ENCODE data around the gene TINAGL1.

TINAGL1 gene

DNA sequence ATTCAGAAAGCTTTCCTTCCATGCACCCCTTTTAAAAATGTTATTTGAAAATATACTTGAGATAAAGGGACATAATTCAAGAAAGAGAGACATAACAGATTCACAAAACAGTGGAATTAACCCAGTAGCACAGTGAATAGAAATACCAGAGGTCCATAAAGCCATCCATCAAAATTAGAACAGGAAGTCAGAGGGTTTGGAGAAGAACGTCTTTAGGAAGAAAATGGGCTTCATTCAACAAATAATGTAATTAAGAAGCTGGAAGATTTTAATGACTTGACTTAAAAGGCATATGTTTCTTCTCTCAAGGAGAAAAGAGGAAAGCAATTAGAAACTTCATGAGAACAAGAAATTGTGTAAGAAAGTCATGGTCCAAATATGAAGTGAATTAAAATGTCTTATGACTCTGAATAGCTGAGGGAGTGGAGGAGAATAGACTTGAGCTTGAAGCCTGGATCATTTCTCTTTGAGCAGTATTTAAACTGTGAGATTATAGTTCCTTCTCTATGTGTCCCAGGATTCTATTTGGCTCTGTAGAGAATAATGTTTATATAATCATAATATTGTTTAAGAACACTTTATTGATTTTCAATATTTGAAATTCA is 33.3 kb downstream of the TINAGL1 start:
- DNase-seq, result no peak

DNA sequence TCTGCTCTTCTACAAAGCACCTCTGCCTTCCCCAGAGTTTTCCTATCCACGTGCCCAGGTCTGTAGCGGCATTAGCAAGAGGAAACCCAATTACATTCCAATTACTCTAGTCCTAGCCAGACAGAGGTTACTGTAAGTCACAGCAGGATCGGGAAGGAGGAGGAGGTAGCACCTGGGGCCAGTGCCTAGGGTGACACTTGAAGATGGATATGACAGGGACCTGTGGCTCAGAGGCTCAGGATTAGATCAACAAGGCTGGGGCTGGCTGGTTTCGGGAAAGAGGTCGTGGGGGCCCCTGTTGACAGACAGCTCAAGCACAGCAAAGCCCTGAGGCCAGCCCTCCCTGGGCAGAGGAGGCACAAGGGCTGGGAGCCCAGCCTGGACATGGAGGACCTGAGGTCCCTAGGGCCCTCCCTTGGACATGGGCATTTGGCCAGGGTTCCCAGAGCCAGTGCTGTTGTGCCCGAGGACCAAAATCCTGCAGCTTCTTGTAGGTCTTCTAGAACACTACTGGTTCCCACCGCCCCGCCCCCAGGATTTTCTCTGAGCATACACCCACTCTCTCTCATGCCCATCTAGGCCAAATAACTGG is 38.2 kb downstream of the TINAGL1 start:
- no peak for DNase-seq

DNA sequence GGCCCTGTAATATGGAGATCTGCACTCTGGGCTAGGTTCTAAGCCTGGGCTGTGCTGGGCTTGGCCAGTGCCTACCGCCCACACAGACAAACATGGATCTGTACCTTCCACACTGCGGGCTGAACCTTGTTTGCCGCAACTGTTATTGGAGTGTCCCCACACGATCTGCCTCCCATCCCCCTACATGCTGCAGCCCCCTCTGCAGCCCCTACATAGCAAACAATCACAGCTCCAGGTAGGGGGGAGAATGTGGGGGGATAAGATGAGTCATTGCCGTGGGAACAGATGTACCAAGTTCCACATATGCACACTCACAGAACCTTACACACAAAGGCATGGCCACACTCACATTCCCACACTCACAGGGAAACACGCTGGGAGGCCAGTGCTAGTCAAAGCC is 39.1 kb downstream of the TINAGL1 start:
- DNase-seq, result no peak

DNA sequence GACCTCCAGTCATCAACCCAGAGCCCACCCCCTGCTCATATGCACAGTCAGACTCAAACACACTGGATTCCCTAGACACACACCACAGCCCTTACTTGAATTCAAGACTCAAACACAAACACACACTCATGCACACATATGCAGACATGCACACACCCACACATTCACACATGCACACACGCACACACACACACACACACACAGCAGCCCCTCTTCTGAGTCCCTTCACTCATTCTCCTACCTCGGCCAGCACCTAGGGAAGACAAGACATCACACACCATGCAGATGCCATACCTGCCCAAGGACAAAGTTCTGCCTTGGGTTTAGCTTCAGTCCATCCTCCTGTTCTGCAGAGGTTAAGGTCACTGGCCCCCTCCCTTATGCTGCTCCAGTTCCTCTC is 39.6 kb downstream of the TINAGL1 start:
- DNase-seq, result no peak

DNA sequence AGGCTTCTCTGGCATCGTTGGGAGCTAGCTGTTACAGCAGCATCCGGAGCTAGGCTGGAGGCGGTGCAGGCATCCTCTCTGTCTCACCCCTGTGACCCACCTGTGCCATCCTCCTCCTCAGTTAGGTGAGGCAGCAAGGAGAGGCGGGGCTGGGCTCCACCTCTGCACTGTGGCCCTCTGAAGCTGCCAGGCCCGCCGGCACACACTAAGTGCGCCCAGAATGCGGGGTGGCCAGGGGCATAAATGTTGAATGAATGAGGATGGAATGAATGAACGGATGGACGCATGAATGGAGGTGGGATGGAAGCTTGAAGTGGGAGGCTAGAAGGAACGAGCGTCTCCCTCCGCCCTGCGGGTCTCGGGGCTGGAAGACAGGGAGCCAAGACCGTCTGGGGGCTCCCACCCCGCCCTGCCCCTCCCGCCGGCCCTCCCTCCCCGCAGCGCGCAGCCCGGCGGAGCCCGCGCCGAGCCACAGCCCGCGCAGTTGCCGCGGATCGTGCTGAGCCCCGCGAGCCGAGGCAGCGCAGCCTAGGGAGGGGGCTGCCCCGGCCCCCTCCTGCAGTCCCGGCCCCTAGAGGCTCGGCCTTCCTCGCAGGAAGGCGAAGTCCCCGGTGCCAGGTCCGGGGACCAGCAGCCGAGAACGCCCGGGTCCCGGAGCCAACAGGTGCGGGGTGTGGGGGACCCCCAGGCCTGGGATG is 41.1 kb downstream of the TINAGL1 start, which contains the start of gene HCRTR1:
Gene HCRTR1 (plus strand): TSS at position 472 of the 698 bp plus-strand sequence. CDS start 1,504 bp downstream, outside the sequence.
- DNase-seq, result no peak

DNA sequence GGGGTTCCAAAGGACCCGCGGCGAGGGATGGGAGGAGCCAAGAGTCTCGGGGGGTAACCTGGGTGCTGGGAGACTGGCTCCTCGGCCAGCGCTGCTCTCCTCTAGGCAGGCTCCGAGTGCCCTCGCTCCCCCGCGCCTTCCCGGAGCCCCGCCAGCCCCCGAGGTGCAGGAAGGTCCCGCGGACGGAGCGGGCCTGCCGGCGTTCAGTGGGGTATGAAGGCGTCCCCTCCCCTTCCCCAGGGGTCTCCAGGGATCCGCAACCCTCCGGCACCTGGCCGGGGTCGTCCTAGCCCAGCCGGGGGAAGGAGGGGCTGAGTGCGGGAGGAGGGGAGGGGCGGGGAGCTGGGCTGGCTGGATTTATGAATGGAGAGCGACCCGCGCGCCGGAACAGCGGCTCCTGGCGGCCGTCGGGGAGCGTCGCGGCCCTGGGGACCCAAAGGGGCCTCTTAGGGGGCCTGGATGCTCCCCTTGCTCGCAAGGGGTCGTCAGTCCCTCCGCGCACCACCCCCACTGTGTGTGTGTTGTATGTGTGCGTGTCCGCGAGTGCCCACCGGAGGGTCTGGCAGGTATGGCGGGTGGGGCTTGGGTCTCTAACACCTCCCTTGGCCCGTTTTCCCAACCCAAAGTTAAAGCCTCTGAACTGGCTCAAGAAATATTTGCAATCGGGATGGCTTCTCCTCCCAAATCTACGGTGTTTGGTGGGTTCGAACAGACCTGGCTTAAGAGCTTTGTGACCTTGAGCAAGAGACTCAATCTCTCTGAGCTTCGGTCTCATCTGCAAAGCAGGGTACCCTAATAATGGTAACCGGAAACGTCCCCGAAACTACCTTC is 41.8 kb downstream of the TINAGL1 start:
- DNase-seq, result peak; percentile 57

DNA sequence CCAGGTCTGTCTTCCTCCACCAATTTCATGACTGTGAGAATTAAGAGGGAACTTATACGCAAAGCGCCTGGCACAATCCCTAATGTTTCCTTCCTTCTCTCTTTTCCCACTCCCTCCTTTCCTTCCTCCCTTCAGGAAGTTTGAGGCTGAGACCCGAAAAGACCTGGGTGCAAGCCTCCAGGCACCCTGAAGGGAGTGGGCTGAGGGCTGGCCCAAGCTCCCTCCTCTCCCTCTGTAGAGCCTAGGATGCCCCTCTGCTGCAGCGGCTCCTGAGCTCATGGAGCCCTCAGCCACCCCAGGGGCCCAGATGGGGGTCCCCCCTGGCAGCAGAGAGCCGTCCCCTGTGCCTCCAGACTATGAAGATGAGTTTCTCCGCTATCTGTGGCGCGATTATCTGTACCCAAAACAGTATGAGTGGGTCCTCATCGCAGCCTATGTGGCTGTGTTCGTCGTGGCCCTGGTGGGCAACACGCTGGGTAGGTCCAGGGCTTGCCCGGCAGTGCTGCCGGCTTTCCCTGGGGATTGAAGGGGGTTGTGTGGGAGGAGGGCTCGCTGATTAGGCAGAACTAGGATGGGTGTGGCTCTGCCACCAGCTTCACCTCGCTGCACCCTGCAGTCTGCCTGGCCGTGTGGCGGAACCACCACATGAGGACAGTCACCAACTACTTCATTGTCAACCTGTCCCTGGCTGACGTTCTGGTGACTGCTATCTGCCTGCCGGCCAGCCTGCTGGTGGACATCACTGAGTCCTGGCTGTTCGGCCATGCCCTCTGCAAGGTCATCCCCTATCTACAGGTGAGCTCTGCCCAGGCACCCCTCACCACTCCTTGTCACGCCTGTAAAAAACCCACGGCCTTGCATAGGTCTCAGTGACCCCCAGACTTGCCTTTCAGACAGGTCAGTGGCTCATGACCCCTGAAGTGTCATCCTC is 42.9 kb downstream of the TINAGL1 start:
- no peak for DNase-seq

DNA sequence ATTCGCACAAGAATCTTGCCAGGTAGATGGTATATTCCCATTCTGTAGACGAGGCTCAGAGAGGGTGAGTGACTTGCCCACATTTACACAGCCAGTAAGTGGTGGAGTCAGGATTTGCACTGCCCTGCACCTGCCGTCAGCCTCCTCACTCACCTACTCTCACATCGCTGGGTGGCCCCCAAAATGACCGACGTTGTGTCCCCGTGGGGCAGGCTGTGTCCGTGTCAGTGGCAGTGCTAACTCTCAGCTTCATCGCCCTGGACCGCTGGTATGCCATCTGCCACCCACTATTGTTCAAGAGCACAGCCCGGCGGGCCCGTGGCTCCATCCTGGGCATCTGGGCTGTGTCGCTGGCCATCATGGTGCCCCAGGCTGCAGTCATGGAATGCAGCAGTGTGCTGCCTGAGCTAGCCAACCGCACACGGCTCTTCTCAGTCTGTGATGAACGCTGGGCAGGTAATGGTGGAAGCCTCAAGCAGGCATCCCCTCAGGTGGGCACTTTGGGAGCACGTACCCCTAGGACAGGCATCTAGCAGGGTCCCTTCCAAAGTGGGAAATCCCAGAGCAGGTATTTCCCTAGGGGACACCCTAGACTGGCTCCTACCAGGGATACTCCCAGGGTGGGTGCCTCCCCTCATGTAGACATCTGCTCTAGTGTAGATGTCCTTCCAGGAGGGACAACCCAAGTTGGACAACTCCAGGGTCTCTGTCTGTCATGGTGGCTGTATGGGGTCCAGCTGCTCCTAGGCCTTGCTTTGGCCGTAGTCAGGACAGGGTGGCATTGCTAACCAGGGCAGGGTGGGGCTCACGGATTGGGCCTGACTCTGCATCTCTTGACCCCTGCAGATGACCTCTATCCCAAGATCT is 44.5 kb downstream of the TINAGL1 start:
- no peak for DNase-seq

DNA sequence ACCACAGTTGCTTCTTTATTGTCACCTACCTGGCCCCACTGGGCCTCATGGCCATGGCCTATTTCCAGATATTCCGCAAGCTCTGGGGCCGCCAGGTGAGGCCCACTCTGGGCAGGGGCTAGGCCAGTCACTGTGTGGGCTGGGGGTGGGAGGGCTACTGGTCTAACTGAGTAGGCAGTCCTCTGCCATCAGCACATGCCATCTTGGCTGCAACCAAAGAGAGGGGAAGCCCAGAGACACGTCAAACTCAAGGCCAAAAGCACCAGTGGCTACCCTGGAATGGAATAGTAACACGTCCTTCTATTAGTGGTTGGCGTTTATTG is 45.1 kb downstream of the TINAGL1 start:
- no peak for DNase-seq

DNA sequence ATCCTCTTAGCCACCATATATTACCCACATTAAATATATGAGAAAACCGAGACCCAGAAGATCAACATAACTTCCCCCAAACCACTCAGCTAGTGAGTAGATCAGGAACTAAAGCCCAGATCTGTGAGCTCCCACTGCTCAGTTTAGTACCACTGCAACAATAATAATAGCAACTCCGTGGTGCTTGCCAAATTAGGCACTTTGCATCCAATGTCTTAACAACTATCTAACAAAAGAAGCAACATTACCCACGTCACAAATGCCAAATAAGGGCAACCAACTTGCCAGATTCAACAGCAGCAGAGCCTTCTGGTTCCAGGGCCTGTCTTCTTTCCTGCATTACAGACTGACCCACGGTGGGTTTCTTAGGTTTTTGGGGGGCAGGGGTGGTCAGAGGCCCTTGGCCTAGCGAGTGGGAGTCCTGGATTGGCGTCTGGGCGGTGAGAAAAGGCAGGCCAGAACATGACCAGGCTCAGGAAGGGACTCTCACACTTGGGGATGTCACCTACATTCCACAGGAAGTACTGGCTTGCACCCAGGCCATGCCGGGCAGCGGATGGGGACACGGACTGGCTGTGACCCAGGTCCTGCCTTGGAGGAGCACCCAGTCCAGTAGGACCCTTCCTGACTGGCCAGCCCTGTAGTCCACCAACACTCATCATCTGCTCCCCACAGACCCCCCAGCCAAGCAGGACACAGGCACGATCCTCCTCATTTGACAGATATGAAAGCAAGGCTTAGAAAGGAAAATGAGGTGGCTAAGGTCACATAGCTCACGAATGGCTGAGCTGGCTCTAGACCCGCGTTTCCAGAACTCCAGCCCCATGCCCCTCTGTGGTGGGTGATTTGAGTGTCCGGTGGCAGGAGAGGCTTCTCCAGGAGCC is 45.8 kb downstream of the TINAGL1 start:
- no peak for DNase-seq

DNA sequence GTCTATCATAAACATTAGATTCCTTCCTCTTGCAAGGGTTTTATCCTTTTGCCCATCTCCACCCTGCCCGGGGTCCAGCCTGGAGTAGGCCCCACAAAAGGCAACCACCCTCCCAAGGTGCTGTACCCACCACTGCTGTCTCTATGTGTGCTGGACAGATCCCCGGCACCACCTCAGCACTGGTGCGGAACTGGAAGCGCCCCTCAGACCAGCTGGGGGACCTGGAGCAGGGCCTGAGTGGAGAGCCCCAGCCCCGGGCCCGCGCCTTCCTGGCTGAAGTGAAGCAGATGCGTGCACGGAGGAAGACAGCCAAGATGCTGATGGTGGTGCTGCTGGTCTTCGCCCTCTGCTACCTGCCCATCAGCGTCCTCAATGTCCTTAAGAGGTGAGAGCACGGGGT is 47.0 kb downstream of the TINAGL1 start:
- no peak for DNase-seq

DNA sequence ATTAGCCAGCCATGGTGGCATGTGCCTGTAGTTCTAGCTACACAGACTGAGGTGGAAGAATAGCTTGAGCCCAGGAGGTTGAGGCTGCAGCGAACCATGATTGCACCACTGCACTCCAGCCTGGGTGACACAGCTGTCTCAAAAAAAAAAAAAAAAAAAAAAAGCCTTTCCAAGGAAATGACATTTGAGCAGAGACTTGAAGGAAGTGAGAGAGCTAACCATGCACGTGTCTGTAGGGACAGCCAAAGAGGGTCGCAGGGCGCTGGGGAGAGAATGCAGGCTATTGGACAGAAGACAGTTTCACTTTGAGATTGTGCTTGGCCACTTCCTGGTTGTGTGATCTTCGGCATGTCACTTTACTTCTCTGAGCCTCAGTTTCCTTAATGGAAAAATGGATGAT is 48.0 kb downstream of the TINAGL1 start:
- no peak for DNase-seq

DNA sequence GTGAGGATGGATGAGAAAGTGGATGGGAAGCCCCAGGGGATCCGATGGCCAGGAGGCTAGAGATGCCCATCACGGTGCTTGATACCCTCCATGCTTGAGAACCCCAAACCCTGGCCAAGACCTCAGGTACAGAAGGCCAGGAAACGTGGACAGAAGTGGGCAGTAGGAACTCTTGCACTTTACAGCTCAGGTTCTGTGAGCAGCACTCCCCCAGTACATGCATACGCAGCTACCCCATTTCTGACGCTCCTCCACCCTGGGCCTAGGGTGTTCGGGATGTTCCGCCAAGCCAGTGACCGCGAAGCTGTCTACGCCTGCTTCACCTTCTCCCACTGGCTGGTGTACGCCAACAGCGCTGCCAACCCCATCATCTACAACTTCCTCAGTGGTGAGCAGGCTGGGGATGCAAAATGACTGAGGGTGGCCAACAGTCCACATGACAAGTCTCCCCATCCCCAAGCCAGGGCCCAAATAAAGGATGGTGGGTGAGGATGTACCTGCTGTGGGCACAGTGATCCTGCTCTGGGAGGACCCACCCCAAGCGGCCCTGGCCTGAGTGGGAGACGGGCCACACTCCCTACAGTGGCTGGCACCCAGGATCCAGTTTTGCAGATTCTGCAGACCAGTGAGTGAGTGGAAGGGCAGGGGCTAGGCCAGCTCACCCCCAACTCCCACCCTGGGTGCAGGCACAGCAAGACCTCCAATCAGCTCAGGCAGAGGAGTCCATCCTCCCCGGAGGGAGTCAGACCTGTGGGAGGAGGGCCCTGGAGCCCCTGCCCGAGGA is 48.6 kb downstream of the TINAGL1 start:
- DNase-seq, result no peak

DNA sequence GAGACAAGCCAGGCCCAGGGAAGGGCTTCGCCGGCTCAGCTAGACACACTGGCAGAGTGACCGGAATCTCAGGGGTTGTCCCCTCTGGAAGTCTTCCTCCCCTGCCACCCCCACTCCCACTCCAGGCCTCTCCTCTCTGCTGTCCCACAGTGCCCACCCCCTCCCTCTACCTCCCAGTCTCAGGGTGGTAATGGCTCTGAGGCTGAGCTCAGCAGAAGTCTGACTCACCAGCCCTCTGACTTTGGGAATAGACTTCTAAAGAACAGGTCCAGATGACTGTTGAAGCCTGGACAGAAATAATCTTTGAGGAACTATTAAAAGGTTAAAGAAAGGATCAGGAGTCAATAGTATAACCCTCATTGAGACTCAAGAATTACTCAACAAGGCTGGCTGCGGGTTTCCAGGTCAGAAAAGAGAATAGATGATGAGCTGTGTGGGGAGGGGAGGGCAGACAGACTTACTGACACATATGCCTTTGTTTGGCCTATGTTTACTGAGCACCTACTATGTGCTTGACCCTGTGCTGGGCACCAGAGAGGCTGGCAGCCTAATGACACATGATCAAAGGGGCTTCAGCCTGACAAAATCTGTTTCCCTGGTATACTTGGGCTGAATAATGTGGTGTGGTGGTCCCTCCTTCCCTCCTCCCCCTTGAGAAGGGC is 49.4 kb downstream of the TINAGL1 start:
- no peak for DNase-seq

DNA sequence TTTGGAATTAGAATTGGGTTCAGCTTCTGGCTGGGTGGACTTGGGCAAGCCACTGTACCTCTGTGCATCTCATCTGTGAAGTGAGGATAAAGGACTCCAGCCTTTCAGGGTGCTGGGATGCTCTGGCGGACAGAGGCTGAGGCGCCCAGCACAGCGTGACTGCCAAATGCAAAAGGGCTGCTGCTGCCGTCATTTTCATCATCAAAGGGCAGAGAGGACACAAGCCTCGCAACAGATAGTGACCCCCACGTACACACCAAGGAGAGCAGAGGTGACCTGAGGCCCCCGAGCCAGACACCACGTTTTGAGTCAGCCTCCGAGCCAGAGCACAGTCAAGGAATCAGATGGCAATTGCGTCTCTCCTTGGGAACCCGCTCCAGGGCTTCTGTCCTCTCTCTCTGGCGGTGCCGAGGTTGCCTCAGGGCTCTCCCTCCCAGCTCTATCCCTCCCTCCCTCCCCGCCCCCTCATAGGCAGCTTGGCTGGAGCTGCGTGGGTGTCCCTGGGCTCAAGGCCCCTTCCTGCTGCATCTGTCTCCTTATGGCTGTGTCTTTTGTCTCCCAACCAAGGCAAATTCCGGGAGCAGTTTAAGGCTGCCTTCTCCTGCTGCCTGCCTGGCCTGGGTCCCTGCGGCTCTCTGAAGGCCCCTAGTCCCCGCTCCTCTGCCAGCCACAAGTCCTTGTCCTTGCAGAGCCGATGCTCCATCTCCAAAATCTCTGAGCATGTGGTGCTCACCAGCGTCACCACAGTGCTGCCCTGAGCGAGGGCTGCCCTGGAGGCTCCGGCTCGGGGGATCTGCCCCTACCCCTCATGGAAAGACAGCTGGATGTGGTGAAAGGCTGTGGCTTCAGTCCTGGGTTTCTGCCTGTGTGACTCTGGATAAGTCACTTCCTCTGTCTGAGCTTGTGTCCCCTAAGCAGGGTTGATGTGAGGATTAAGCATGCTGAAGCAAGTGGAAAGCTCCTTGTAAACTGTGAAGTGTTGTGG is 50.2 kb downstream of the TINAGL1 start:
- DNase-seq, result no peak

DNA sequence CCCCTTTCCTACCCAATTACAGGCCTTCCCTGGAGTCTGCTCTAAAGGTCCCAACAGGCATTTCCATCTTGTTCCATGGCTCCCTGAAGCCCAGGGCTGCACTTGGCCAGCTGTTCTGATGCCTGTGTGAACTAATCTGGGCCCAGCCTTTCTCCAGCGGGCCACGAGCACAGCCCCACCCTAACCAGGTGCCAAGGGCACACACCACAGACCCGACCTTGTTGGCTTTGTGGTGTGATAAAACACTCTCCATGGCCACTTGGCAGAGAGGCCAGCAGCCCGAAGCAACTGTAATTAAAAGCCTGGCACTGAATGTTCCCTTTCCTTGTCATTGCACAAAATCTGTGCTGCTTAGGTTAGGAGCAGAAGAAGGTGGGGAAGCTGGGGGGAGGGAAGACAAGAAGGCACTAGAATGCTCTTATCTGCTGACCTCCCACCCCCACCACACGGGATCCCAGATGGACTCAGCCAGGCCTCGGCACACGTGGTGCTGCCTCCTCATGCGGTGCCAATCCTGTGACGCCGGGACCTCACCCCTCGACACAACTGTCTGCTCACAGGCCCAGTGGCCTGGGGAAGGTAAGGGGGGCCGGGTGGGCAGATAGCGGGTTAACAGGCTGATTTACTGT is 51.1 kb downstream of the TINAGL1 start:
- no peak for DNase-seq

DNA sequence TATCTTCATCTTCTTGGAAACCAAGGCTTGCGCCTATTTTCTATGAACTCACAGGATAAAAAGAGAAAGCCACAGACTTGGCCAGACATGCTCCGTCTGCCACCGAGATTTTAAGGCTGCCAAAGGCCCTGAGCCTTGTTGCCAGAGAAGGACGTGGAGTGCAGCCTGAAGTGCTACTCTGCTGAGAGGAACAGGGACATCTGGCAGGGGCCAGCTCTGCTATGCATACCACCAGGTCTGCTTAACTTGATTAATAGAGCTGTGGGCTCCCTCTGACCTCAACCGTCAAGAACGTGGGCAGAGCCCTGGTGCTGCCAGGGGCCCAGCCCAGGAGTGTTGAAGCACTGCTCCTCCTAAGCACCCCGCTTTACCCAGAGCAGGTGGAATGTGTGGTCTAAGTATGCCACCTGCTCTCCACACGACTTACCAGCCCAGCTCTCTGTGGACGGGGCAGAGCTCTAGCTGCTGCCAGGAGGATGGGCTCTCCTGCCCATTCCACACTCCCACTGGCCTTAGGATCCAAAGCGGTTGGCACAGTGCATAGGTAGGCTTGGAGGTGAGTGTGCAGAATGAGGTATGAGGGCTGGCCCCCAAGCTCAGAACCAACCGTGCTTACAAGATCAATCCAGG is 51.7 kb downstream of the TINAGL1 start:
- DNase-seq, result no peak
